HG03378 (cell line): ENCODE results near the gene LDHAL6B.

Experiments
- ATAC-seq: cut with Tn5 transposase; IDR thresholded peaks from one replicate; pipeline ENCODE4 v1.9.1; 2021; ENCODE audit warnings: mild to moderate bottlenecking, moderate library complexity; ENCODE audit not compliant: unreplicated experiment

The LDHAL6B gene

DNA sequence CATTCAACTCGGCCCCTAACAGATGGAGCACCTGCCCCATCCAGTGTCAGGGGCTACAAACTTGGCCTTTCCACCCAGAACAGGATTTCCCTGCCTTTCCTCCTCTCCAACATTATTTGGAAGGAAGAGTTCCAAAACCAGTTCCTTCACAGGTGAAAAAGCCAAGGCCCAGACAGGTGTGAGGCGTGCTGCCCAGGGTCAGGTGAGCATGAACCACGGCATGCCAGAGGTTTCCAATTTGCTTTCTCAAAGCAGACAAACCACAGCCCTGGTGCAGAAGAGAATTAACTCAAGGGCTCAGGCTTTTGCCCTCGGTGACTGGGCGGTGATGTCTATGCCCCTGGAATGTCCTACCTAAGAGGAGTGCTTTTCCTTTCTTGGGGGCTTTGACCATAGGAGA, 43.2 kb downstream of the LDHAL6B start:
- no peak for ATAC-seq

DNA sequence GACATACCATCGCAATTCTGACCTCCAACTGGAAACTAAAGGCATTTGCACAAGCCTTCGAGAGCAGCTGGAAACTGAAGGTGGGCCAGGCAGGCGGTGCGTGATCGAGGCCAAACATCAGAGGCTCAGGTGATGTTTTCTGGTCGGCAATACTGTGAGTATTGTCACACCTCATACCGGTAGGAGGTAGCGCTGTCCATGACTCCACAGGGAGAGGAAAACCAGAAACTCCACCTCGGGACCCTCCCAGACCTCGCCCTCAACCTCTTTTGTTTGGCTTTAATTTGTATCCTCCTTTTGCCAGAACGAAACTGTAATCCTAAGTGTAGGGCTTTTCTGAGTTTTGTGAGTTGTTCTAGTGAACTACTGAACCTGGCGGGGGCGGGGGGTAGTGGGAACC, 43.6 kb downstream of the LDHAL6B start:
- no peak for ATAC-seq

DNA sequence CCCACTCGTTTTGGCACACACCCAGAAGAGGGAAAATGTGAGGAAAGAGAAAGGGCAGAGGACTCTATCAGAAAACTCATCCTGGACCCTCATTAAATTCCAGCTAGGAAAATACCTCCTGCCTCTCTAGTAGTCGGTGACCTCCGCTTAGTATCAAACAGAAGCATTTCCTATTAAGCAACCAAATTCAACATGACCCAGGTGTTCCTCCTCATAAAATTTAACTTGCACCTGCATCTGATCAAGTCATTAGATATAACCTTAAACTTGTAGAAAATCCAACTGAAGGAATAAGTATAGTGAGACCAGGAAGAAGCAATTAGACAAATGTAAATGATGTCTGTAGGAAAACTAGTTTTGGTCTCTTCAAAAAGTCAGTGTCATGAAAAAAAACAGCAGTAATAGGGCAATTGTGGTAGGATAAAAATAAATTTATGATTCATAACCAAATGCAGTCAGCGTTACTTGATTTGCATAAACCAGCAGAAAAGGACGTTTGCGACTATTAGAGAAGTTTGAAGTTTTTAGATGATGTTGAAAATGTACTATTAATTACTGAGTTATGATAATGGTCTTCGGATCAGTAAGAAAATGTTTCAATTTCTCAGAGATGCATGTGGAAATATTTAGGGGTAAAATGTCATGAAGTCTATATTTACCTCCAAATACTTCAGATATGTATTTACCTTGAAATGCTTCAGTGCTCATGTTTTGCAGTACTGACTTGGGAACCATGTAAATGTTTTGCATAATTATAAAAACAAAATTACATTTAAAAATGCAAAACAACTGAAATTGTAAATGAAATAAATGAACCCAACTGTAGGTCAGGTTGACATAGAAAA, 44.6 kb downstream of the LDHAL6B start:
- ATAC-seq: peak; percentile 52

DNA sequence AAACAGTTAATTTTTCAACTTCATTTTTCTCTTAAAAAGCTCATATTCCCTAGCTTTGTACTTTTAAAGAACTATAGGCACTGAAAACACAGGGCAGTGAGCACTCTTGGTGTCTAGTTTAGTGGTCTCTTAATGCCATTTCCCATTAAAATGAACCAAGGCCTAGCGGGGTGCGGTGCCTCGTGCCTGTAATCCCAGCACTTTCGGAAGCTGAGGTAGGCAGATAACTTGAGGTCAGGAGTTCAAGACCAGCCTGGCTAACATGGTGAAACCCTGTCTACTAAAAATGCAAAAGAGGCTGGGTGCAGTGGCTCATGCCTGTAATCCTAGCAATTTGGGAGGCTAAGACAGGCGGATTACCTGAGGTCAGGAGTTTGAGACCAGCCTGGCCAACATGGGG, 45.5 kb downstream of the LDHAL6B start:
- no peak for ATAC-seq

DNA sequence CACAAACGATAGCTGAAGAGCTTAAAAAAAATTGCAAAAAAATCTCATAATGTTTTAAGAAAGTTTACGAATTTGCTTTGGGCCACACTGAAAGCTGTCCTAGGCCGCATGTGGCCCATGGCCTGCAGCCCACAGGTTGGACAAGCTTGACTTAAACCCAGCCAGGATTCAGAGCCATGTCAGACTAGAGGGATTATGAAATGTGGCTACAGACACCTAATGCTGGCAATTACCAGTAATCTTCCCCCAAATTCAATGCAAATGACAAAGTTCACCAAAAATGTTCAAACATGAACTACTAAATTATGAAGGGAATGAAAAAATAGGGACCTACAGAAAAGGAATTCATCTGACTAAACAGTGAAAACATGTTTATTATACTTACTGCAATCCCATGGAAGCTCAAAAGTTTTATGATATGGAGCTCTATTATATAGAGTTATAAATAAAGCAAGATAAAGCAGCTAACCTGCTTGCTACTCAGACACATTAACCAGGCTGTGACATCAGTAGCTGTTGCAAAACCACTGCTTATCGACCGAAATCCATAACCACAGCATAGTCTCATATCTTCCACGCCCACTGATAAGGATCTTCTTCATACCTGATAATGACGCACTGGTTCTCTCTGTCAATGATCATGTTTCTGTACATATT, 49.2 kb downstream of the LDHAL6B start:
- no peak for ATAC-seq

DNA sequence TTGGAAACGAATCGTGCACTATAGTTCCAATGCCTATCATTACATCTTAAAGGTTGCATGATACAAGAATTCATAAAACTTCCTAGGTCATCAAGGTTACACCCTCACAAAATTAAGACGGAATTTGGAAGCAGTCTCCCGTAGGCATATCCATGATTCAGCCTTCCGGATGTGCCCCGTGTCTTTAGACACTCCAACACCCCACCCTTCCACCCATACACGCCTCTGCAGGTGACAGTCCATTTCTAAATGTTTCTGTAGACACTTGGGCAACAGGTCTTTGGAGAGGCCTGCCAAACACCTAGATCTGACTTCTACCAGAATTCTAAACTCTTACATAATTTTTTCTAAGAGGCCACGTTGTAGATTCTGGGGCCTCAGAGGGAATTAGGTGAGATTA, 49.8 kb downstream of the LDHAL6B start:
- ATAC-seq: no peak

DNA sequence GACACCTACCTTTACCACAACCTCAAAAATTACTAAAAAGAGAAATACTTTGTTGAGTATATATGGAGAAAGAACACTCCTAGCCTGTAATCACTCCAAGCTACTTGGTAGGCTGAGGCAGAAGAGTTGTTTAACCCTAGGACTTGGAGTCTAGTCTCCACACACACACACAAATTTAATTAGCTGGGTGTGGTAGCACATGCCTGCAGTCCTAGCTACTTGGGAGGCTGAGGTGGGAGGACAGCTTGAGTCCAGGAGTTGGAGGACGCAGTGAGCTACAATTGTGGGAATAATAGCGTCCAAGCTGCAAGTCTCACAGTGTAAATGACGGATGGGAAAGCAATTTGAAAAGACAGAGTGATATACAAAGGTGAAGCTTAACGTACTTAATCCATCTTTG, 50.5 kb downstream of the LDHAL6B start:
- ATAC-seq: no peak
